ENCODE data around the gene FAM174B. TPM values are rescaled to one million over a fixed set of nuclear protein-coding genes. Genes with fewer than 3 reads are reported as not detected.

FAM174B gene
- total and polyA plus RNA-seq, 10 of the 15 experiments (the other 5 are each of a cell fraction or from before 2014, with no cell fraction given): 0.71 to 15.9 (median 4.2) TPM

GRCh38 chr15:92579931-92580470 lies 75.6 kb downstream of the FAM174B start:
- Histone ChIP-seq H3K4me3 (no peak overlapping the region), H4K20me1 (ENCODE audit: control insufficient read depth, insufficient read depth) (no peaks in the 10 kb centered on the region), H3K79me2 (ENCODE audit: control insufficient read depth, insufficient read depth, low read length) (no peaks in the 10 kb centered on the region), H3K4me1 (ENCODE audit: control insufficient read depth, insufficient read depth, low read length) (no peaks in the 10 kb centered on the region), H3K9ac (ENCODE audit: control insufficient read depth, insufficient read depth, low read length) (no peak overlapping the region), H3K27ac (ENCODE audit: control insufficient read depth, insufficient read depth) (no peak overlapping the region), H3K27me3 (replicated peaks in 1 of 2; ENCODE audit: control insufficient read depth in 2 of 2, insufficient read depth in 2 of 2, low read length in 1 of 2) (no peaks in the 10 kb centered on the region; a peak in 2 of 4 replicates), H2AFZ (ENCODE audit: control insufficient read depth, low read depth, low read length) (no peak overlapping the region), H3K9me3 (replicated peaks; ENCODE audit: control insufficient read depth, insufficient read depth, low read length) (no peaks in the 10 kb centered on the region; the same call in 2 of the 3 replicates), H3K4me2 (ENCODE audit: control insufficient read depth, insufficient read depth) (no peak overlapping the region), H3K36me3 (ENCODE audit: control insufficient read depth in 2 of 2, insufficient read depth in 2 of 2, low read length in 1 of 2) (no peaks in the 10 kb centered on the region)
- RAD21 ChIA-PET (ENCODE audit: unreplicated experiment): no interaction called here
- CTCF ChIA-PET: no interaction called here
- SMC1A ChIA-PET (ENCODE audit: uncharacterized antibody, unreplicated experiment): no interaction called here
- POLR2A ChIA-PET: no interaction called here
- no TSS peak for BruUV-seq (replicated peaks)
- in situ Hi-C loops (cut with MboI): no loop called here
- intact Hi-C loops (cut with micrococcal nuclease; ENCODE audit: unreplicated experiment): no loop called here
- no peak for ATAC-seq
- 53% methylated on average over 15 of the region's 15 CpGs for WGBS (ENCODE audit: insufficient coverage, insufficient replicate concordance, low lambda C conversion rate, missing lambda C conversion rate)
- FAIRE-seq: no peak
- no peak for DNase-seq (ENCODE audit: low read depth, low spot score)
- TF ChIP-seq CEBPB (IDR thresholded peaks at IDR 0.05; ENCODE audit: borderline replicate concordance in 1 of 2, low read depth in 2 of 2, low read length in 2 of 2): no peak
- no peak for TF ChIP-seq SMARCA5 (IDR thresholded peaks at IDR 0.05)
- no peak for TF ChIP-seq LARP7 (IDR thresholded peaks at IDR 0.05)
- TF ChIP-seq CEBPZ (IDR thresholded peaks at IDR 0.05; ENCODE audit: low read depth, low read length): no peak
- TF ChIP-seq E2F4 (IDR thresholded peaks at IDR 0.05; ENCODE audit: low read depth, low read length): no peak
- TF ChIP-seq NBN (IDR thresholded peaks at IDR 0.05): no peak
- TF ChIP-seq RCOR1 (conservative IDR thresholded peaks at IDR 0.05; ENCODE audit: low read depth, low read length): no peak
- no peak for TF ChIP-seq NFIC (IDR thresholded peaks at IDR 0.05; ENCODE audit: low read depth, low read length)
- no peak for TF ChIP-seq ZBTB40 (IDR thresholded peaks at IDR 0.05; ENCODE audit: borderline replicate concordance)
- TF ChIP-seq ZNF622 (IDR thresholded peaks at IDR 0.05): no peak
- no peak for TF ChIP-seq FOS (IDR thresholded peaks at IDR 0.05; ENCODE audit: borderline replicate concordance, extremely low read depth, insufficient read length)
- no peak for TF ChIP-seq E4F1 (IDR thresholded peaks at IDR 0.05; ENCODE audit: borderline replicate concordance, partially characterized antibody)
- TF ChIP-seq SPI1 (IDR thresholded peaks at IDR 0.05; ENCODE audit: borderline replicate concordance, insufficient read depth, low read depth, low read length): no peak
- TF ChIP-seq DPF2 (IDR thresholded peaks at IDR 0.05): no peak
